Stomach (tissue), 9 donors: ENCODE data around the gene CCDC30. TPM values are rescaled to one million over a fixed set of nuclear protein-coding genes. Genes with fewer than 3 reads are reported as not detected.

Experiments
- DNase-seq, 2 donors: peaks; one replicate each; pipeline versions ENCODE4 v3.0.0 to v3.0.0-alpha.2; 2013 to 2019
- H3K27ac ChIP-seq, 5 donors: fragments of 200-600 bp in 4 of 5; sonication (generic) in 4 of 5; one replicate each; pipeline ENCODE4 v1.5.1; 2013 to 2019; ENCODE audit warnings: mild to moderate bottlenecking in 1 of 5, moderate library complexity in 1 of 5
- H3K27me3 ChIP-seq, 3 donors: fragments of 200-600 bp; sonication (generic); one replicate each; pipeline ENCODE4 v1.5.1; 2017 to 2019; ENCODE audit warnings: mixed run types in 1 of 3
- H3K36me3 ChIP-seq, 4 donors: fragments of 200-600 bp; sonication (generic); 1 replicate in 3 of 4; 2 replicates in 1 of 4; pipeline ENCODE4 v1.5.1; 2016 to 2019
- H3K4me1 ChIP-seq, 4 donors: fragments of 200-600 bp; sonication (generic); one replicate each; pipeline ENCODE4 v1.5.1; 2016 to 2019
- H3K4me3 ChIP-seq, 4 donors: fragments of 200-600 bp; sonication (generic) in 3 of 4; one replicate each; pipeline ENCODE4 v1.5.1; 2016 to 2019; ENCODE audit warnings: mild to moderate bottlenecking in 1 of 4
- H3K9me3 ChIP-seq, 4 donors: fragments of 200-600 bp; sonication (generic); one replicate each; pipeline ENCODE4 v1.5.1; 2016 to 2019
- EP300 ChIP-seq: sonication (generic); formaldehyde crosslinking; IDR thresholded peaks from one replicate; pipeline ENCODE4 v1.6.1; 2017; ENCODE audit warnings: antibody characterized with exemption
- POLR2A ChIP-seq, 4 donors: fragments of 450-650 bp; IDR thresholded peaks; one replicate each; pipeline ENCODE4 v1.6.1; 2016; ENCODE audit warnings: antibody characterized with exemption in 4 of 4, control low read depth in 2 of 4, mild to moderate bottlenecking in 1 of 4, moderate library complexity in 1 of 4
- POLR2AphosphoS5 ChIP-seq, 3 donors: sonication (generic); formaldehyde crosslinking; IDR thresholded peaks; one replicate each; pipeline ENCODE4 v1.6.1; 2016; ENCODE audit warnings: antibody characterized with exemption in 3 of 3
- WGBS, 5 donors: extraction: QIAGEN DNeasy Blood & Tissue Kit in 3 of 5; methylation state at CpG; one replicate each; pipeline versions ENCODE4 v1.1.5 to v1.1.7; 2013 to 2018; 5-methylcytosine and 5-hydroxymethylcytosine counted together
- intact Hi-C: fragments of 100-400 bp; cut with DNase I; formaldehyde crosslinking; loops from one replicate; pipeline ENCODE4 v1.15.1; 2023; ENCODE audit warnings: low total_unique reads
- polyA plus RNA-seq, 3 donors: library from polyadenylated mRNA; stranded (reverse); fragments of 200-250 nt; gene quantifications; one replicate each; pipeline ENCODE4 v1.2.3, GENCODE V29; 2013
- total RNA-seq, 5 donors: library from RNA; depleted of rRNA; stranded (reverse); fragments of >200 nt; gene quantifications; one replicate each; pipeline versions ENCODE4 v1.1.0 to v1.2.3, GENCODE V29; 2014 to 2016
- TF ChIP-seq, protein P1 (sequence below), 7 experiments: fragments of 450-650 bp in 4 of 7; fragments of 200-600 bp in 3 of 7; sonication (generic) in 3 of 7; IDR thresholded peaks; one replicate each; pipeline ENCODE4 v1.5.1; 2016 to 2019; ENCODE audit warnings: antibody characterized with exemption in 7 of 7, control low read depth in 2 of 7, mild to moderate bottlenecking in 1 of 7
- donor health status: healthy with polysubstance abuse.
- donor health status: Bipolar disorder and iron deficiency.
- donor health status: healthy.

CCDC30 gene
- total and polyA plus RNA-seq, 8 donors = under 0.01 to 2.3 (median 1.0) TPM

DNA sequence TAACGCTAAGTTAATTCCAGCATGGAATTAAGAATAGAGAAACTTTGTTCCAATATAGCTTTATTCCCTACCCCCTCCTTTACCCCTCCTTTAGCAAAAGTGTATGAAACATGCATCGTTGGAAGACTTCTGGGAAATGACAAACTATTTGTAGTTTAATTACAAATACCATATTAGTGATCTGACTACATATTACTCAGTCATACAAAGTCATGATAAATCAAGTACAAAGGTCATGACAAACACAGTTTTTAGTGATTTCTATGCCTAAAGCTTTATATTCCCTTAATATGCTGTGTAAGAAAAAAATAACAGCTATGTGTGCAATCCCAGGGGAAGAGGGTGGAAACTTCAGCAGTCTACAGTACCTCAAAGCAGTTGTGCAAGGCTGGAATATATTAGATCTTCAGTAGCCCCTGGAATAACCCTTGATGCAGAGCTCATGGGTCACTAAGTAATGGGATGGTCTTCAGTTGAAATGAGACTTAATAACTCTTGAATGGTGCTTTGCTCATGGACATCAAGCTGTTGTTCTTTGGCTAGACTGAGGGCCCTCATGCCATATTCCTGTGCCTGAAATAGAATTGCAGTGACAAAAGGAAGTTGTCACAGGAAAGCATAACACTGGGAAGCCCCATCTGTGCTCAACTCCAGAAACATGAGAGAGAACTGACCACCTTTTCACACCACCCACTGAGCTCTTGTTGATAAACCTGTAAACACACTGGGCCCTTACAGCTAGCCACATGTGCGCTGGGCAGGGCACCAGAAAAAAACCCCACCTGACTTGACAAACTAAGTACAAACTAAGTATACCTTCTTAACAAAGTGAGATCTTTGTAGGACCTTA, 32.6 kb upstream of the CCDC30 start:
- no peak overlapping the region for H3K4me3 ChIP-seq
- no peaks in the 10 kb centered on the region for H3K4me1 ChIP-seq
- intact Hi-C loops = no loop called here
- no peaks in the 10 kb centered on the region for H3K27me3 ChIP-seq
- WGBS, 5 donors = 71 to 85% (median 77%) methylated on average over 3 of the region's 3 CpGs
- H3K9me3 ChIP-seq = no peaks in the 10 kb centered on the region
- no peaks in the 10 kb centered on the region for H3K36me3 ChIP-seq
- H3K27ac ChIP-seq = no peak overlapping the region
- DNase-seq = no peak
- no peak for TF ChIP-seq POLR2AphosphoS5 (IDR thresholded peaks at IDR 0.05)
- TF ChIP-seq, protein P1, sequence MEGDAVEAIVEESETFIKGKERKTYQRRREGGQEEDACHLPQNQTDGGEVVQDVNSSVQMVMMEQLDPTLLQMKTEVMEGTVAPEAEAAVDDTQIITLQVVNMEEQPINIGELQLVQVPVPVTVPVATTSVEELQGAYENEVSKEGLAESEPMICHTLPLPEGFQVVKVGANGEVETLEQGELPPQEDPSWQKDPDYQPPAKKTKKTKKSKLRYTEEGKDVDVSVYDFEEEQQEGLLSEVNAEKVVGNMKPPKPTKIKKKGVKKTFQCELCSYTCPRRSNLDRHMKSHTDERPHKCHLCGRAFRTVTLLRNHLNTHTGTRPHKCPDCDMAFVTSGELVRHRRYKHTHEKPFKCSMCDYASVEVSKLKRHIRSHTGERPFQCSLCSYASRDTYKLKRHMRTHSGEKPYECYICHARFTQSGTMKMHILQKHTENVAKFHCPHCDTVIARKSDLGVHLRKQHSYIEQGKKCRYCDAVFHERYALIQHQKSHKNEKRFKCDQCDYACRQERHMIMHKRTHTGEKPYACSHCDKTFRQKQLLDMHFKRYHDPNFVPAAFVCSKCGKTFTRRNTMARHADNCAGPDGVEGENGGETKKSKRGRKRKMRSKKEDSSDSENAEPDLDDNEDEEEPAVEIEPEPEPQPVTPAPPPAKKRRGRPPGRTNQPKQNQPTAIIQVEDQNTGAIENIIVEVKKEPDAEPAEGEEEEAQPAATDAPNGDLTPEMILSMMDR (IDR thresholded peaks at IDR 0.05) = no peak

DNA sequence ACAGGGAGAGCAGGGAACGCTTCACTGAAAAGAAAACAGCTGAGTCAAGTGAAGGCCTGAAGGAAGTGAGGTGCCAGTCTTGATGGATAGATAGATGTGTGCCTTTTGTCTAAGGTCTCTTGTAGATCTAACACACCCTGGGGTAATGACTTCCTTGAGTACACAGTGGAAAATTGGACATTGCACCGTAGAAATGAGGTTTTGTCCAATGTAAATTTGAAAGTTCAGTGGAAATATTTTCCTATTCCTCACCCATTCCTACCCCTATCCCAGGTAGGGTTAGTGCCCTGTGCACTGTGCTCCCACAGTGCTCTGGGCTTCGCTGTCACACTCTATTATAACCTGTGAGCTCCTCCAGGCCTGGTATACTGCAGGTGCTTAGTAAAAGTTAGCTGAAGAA, 31.6 kb upstream of the CCDC30 start:
- Histone ChIP-seq H3K36me3 (no peaks in the 10 kb centered on the region), H3K9me3 (no peaks in the 10 kb centered on the region), H3K27me3 (no peaks in the 10 kb centered on the region), H3K27ac (no peak overlapping the region), H3K4me3 (no peak overlapping the region), H3K4me1 (no peaks in the 10 kb centered on the region)
- TF ChIP-seq POLR2AphosphoS5 (IDR thresholded peaks at IDR 0.05) (no peak), POLR2A (IDR thresholded peaks at IDR 0.05) (no peak), EP300 (no peak)
- TF ChIP-seq, protein P1 (IDR thresholded peaks at IDR 0.05) = no peak
- whole genome bisulfite sequencing, 5 donors = 61 to 76% (median 67%) methylated on average over 3 of the region's 3 CpGs
- intact Hi-C loops = no loop called here
- peak in 1 of 2 donors; percentile 35 for DNase-seq

- no peaks in the 10 kb centered on the region for H3K9me3 ChIP-seq
- H3K27ac ChIP-seq = no peak overlapping the region
- H3K36me3 ChIP-seq = no peaks in the 10 kb centered on the region
- no peak overlapping the region for H3K4me3 ChIP-seq
- TF ChIP-seq POLR2A (IDR thresholded peaks at IDR 0.05) (no peak), EP300 (no peak), POLR2AphosphoS5 (IDR thresholded peaks at IDR 0.05) (no peak)
- TF ChIP-seq, protein P1 (IDR thresholded peaks at IDR 0.05) = no peak
- no peaks in the 10 kb centered on the region for H3K27me3 ChIP-seq
- H3K4me1 ChIP-seq = no peaks in the 10 kb centered on the region
- DNase-seq = no peak
- intact Hi-C loops = no loop called here
- WGBS, 5 donors = 93 to 94% (median 94%) methylated on average over 4 of the region's 4 CpGs
These were observed 30.4 kb upstream of the CCDC30 start for GRCh38 chr1:42432714-42433113.

- H3K27ac ChIP-seq = no peak overlapping the region
- no peaks in the 10 kb centered on the region for H3K27me3 ChIP-seq
- intact Hi-C loops = no loop called here
- TF ChIP-seq POLR2AphosphoS5 (IDR thresholded peaks at IDR 0.05) (no peak), POLR2A (IDR thresholded peaks at IDR 0.05) (no peak), EP300 (no peak)
- TF ChIP-seq, protein P1 (IDR thresholded peaks at IDR 0.05) = no peak
- H3K36me3 ChIP-seq = no peaks in the 10 kb centered on the region
- 85 to 92% (median 90%) methylated on average over 6 of the region's 6 CpGs for WGBS, 5 donors
- no peak overlapping the region for H3K4me3 ChIP-seq
- no peaks in the 10 kb centered on the region for H3K4me1 ChIP-seq
- DNase-seq = no peak
- H3K9me3 ChIP-seq = no peaks in the 10 kb centered on the region
These were observed 29.7 kb upstream of the CCDC30 start for GRCh38 chr1:42433369-42433768.
